Omental fat pad (tissue), 4 donors: Measurements from ENCODE around the gene KL. TPM values are rescaled to one million over a fixed set of nuclear protein-coding genes. Genes with fewer than 3 reads are reported as not detected.

Source experiments
- ATAC-seq: fragments of 150-250 bp; one replicate; pipeline ENCODE4 v1.9.1; 2016; ENCODE audit warnings: mild to moderate bottlenecking, moderate library complexity; ENCODE audit not compliant: low FRiP score
- DNase-seq: peaks from one replicate; pipeline ENCODE4 v3.0.0-alpha.2; 2019; ENCODE audit warnings: low spot score
- total RNA-seq, 4 donors: library from RNA; depleted of rRNA; stranded (reverse); fragments of >200 nt; gene quantifications; one replicate each; pipeline ENCODE4 v1.1.0, GENCODE V29; 2016
- TF ChIP-seq, protein P1 (sequence below), 3 donors: fragments of 450-650 bp; IDR thresholded peaks; one replicate each; pipeline ENCODE4 v1.5.1; 2016 to 2017; ENCODE audit warnings: antibody characterized with exemption in 3 of 3, mild to moderate bottlenecking in 3 of 3, moderate library complexity in 2 of 3

KL gene
- total RNA-seq, 4 donors from 2014 or later: 1.9 to 20.3 (median 3.6) TPM

DNA sequence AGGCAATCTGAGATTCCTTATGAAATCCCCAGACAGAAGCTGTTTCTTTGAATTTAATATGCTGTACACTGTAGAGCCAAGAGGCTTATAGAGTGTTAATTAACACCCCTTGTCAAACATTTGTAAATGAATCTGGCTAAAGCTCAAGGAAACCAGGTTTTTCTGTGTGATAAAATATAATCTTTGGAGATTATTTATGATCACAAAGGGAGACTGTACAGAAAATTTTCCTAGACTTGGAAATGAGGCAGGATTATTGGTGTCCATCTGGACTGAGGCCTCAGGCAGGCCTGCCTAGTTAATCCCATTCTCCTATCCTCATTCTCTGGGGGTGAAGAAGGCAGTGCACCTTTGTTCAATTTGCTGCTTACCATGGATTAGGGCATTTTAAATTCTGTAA, 17.8 kb downstream of the KL start:
- no peak for ATAC-seq
- no peak for DNase-seq
- TF ChIP-seq, protein P1, sequence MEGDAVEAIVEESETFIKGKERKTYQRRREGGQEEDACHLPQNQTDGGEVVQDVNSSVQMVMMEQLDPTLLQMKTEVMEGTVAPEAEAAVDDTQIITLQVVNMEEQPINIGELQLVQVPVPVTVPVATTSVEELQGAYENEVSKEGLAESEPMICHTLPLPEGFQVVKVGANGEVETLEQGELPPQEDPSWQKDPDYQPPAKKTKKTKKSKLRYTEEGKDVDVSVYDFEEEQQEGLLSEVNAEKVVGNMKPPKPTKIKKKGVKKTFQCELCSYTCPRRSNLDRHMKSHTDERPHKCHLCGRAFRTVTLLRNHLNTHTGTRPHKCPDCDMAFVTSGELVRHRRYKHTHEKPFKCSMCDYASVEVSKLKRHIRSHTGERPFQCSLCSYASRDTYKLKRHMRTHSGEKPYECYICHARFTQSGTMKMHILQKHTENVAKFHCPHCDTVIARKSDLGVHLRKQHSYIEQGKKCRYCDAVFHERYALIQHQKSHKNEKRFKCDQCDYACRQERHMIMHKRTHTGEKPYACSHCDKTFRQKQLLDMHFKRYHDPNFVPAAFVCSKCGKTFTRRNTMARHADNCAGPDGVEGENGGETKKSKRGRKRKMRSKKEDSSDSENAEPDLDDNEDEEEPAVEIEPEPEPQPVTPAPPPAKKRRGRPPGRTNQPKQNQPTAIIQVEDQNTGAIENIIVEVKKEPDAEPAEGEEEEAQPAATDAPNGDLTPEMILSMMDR (IDR thresholded peaks at IDR 0.05): no peak

DNA sequence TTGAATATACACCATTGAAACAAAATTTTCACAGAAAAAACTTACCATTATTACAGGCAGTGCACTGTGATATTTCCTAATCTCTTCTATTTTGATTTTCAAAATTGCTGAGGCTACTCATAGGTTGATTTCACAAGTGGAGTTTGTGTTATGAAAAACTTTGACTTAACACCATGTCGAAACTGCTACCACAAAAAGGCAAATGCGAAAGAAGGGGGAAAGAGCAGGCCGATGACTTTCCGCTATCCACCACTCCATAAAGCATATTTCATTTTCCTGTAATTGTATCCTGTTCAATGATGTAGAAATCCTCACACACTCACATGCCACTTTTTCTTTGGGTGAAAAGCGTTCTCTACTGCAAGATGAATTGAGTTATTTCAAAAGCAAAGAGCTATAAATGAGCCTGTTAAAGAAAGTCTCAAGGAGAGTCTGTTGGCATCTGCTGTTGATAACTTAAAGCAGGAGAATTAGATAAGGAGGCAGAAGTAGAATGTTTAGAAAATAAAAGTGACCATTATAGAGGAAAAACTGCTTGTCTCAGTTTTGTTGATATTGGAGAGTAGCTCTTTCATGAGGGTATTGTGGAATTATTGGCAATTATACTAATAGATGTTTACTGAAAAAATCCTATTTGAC, 18.8 kb downstream of the KL start:
- DNase-seq (no peak), ATAC-seq (no peak)
- TF ChIP-seq, protein P1 (IDR thresholded peaks at IDR 0.05): no peak

DNA sequence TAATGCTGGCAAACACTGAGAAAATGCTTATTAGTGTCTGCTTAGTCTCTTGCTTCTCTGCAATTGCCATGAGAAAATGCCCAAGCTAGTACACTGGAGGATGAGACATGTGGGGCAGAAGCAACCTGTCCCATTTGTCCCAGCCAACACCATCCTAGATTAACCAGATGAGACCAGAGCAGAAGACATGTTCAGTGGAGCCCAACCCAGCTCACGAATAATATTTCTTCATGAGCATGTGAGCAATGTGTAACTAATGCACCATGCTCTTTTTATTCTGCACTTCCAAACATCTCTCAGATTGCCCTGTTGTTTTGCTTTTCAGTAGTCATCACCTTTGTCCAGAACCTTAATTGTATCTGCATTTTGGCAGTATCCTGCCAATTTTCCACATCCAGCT, 21.4 kb downstream of the KL start:
- TF ChIP-seq, protein P1 (IDR thresholded peaks at IDR 0.05): no peak
- DNase-seq: no peak
- ATAC-seq: no peak

DNA sequence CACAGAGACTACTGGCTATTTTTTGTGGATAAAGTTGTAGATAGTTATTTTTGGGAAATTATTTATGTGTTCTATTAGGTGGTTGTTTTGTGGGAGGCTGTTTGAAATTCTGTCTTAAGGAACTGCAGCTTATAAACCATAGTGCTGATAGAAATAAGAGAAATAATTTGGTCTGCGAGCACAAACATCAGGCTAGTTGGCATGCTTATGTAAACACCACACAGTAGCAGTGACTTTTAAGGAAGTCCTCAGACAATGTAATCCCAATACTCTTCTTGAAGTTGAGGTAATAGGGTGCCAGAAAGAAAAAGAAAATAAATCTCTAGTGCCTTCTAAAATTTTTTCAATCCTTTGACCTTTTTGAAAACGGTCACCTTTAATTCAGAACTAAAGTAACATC, 23.9 kb downstream of the KL start:
- no peak for ATAC-seq
- no peak for DNase-seq
- TF ChIP-seq, protein P1 (IDR thresholded peaks at IDR 0.05): no peak

DNA sequence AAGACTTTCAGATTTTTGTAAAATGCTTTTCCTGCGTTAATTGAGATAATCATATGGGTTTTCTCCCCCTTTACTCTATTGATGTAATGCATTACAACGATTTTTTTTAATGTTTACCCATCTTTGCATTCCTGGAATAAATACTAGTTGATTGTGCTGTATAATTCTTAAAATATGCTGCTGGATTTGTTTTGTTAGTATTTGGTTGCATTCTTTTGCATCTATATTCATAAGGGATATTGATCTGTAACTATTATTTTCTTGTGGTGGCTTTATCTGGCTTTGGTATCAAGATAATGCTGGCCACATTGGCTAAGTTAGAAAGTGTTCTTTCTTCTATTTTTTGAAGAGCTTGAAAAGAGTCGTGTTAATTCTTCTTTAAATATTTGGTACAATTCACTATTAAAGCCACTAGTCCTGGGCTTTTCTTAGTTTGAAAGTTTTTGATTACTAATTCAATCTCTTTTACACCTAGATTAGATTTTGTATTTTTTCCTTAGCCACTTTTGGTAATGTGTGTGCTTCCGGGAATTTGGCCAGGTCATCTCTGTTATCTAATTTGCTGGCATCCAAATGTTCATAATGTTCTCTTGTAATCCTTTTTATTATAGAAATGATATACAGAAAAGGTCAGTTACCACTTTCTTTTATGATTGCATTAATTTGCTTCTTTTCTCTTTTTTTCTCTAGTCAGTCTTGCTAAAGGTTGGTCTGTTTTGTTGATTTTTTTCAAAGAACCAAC, 29.8 kb downstream of the KL start:
- ATAC-seq (no peak), DNase-seq (no peak)
- TF ChIP-seq, protein P1 (IDR thresholded peaks at IDR 0.05): no peak

DNA sequence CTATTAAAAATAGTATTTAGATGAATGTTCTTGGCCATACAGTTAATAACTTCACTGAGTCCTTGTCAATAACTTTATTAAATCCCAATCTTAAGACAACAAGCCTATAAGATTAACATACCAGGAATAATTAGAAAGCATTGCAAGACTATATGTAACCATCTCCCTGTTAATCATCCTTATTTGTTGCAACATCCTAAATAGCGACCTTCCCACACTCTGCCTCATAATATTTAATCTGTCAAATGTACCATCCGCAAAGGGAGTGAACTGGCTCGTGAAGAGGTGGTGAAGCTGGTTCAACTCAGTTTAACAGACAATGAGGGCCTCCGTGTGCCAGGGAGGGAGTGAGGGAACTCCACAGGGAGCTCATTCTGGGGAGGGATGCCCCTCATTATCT, 33.9 kb downstream of the KL start:
- DNase-seq: no peak
- ATAC-seq: no peak
- TF ChIP-seq, protein P1 (IDR thresholded peaks at IDR 0.05): no peak

DNA sequence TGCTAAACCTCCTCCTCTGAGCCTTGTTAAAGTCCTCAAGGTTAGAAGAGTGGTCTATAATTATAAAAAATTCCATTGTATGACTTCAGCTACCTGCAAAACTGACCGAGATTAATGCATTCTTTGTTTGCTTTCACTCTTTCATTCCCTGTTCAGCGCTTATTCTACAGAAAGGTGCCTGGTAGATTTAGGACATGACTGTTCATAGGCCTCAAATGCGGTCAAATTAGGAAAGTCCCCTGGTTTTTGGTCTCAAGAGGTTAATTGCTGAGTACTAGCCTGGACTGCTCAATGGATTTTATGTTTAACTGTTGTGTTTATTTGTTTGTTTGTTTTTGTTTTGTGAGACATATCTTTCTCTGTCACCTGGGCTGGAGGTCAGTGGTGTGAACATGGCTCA, 35.4 kb downstream of the KL start:
- TF ChIP-seq, protein P1 (IDR thresholded peaks at IDR 0.05): no peak
- DNase-seq (no peak), ATAC-seq (no peak)
